GM12878 (cell line): ENCODE results near the gene KCNK1. TPM values are rescaled to one million over a fixed set of nuclear protein-coding genes. Genes with fewer than 3 reads are reported as not detected.

Experiments
- BHLHE40 ChIP-seq, 2 experiments: fragments of 450-650 bp in 1 of 2; IDR thresholded peaks; 2 replicates each; pipeline ENCODE4 v1.6.1; 2011 to 2017; ENCODE audit warnings: low read depth in 2 of 2, borderline replicate concordance in 1 of 2, improper control_type of control experiment in 1 of 2, low read length in 1 of 2, mild to moderate bottlenecking in 1 of 2
- CEBPB ChIP-seq, 2 experiments: fragments of 150-350 bp in 1 of 2; IDR thresholded peaks; 2 replicates each; pipeline ENCODE4 v1.6.1; 2012 to 2014; ENCODE audit warnings: low read depth in 2 of 2, low read length in 2 of 2, borderline replicate concordance in 1 of 2, inconsistent platforms in 1 of 2
- CREM ChIP-seq: IDR thresholded peaks from 2 replicates; pipeline ENCODE4 v1.6.1; 2014; ENCODE audit warnings: antibody characterized with exemption, low read depth
- E2F4 ChIP-seq: IDR thresholded peaks from 2 replicates; pipeline ENCODE4 v1.6.1; 2012; ENCODE audit warnings: low read depth, low read length, improper control_type of control experiment
- ETV6 ChIP-seq, 2 experiments: fragments of 450-650 bp in 1 of 2; IDR thresholded peaks in 1 of 2; conservative IDR thresholded peaks in 1 of 2; 2 replicates each; pipeline ENCODE4 v1.6.1; 2014; ENCODE audit warnings: antibody characterized with exemption in 1 of 2, borderline replicate concordance in 1 of 2, low read depth in 1 of 2, mild to moderate bottlenecking in 1 of 2, moderate library complexity in 1 of 2
- FOXK2 ChIP-seq: fragments of 450-650 bp; IDR thresholded peaks from 2 replicates; pipeline ENCODE4 v1.6.1; 2017; ENCODE audit warnings: mild to moderate bottlenecking, moderate library complexity
- IKZF2 ChIP-seq, 2 experiments: fragments of 450-650 bp; IDR thresholded peaks; 2 replicates each; pipeline ENCODE4 v1.6.1; 2017; ENCODE audit warnings: mild to moderate bottlenecking in 2 of 2, moderate library complexity in 2 of 2
- MLLT1 ChIP-seq: fragments of 450-650 bp; IDR thresholded peaks from 2 replicates; pipeline ENCODE4 v1.6.1; 2016; ENCODE audit warnings: mild to moderate bottlenecking
- MTA2 ChIP-seq: fragments of 450-650 bp; IDR thresholded peaks from 2 replicates; pipeline ENCODE4 v1.6.1; 2016; ENCODE audit warnings: low read depth, mild to moderate bottlenecking, moderate library complexity
- NBN ChIP-seq: fragments of 450-650 bp; IDR thresholded peaks from 2 replicates; pipeline ENCODE4 v1.6.1; 2016
- NR2F1 ChIP-seq: fragments of 450-650 bp; conservative IDR thresholded peaks from 2 replicates; pipeline ENCODE4 v1.6.1; 2017; ENCODE audit warnings: mild to moderate bottlenecking
- PKNOX1 ChIP-seq: fragments of 450-650 bp; IDR thresholded peaks from 2 replicates; pipeline ENCODE4 v1.6.1; 2016; ENCODE audit warnings: mild to moderate bottlenecking
- POLR2AphosphoS2 ChIP-seq: IDR thresholded peaks from 2 replicates; pipeline ENCODE4 v1.6.1; 2011; ENCODE audit warnings: low read depth, mild to moderate bottlenecking, low read length, improper control_type of control experiment, moderate library complexity
- RB1 ChIP-seq: fragments of 450-650 bp; formaldehyde crosslinking; IDR thresholded peaks from 2 replicates; pipeline ENCODE4 v1.6.1; 2017; ENCODE audit warnings: mild to moderate bottlenecking, borderline replicate concordance
- SMC3 ChIP-seq: IDR thresholded peaks from 2 replicates; pipeline ENCODE4 v1.6.1; 2011; ENCODE audit warnings: low read length, improper control_type of control experiment, borderline replicate concordance
- TBL1XR1 ChIP-seq: IDR thresholded peaks from 2 replicates; pipeline ENCODE4 v1.6.1; 2012; ENCODE audit warnings: low read depth, low read length, improper control_type of control experiment
- ZBTB33 ChIP-seq: fragments of 450-650 bp; IDR thresholded peaks from 2 replicates; pipeline ENCODE4 v1.6.1; 2017; ENCODE audit warnings: mild to moderate bottlenecking
- ZNF687 ChIP-seq: fragments of 450-650 bp; IDR thresholded peaks from 2 replicates; pipeline ENCODE4 v1.6.1; 2017; ENCODE audit warnings: mild to moderate bottlenecking, moderate library complexity
- polyA plus RNA-seq, 11 experiments: library from polyadenylated mRNA; depleted of rRNA in 4 of 11; unstranded in 6 of 11; stranded (reverse) in 5 of 11; fragments of >200 nt; fragmentation: Nextera tagmentation in 4 of 11; fragmentation: Illumina TruSeq in 1 of 11; extraction: Ambion mirVana in 4 of 11; extraction: Trizol in 1 of 11; gene quantifications; 1 replicate in 1 of 11; 2 replicates in 10 of 11; pipeline versions ENCODE4 v1.2.1 to v1.2.3, GENCODE V29; 2011 to 2016; ENCODE audit warnings: inconsistent platforms in 2 of 11, missing spikeins in 2 of 11, low read depth in 1 of 11
- total RNA-seq, 4 experiments: library from RNA; depleted of rRNA in 3 of 4; stranded (reverse); fragments of >200 nt in 3 of 4; fragmentation: Illumina TruSeq in 1 of 4; extraction: Trizol in 1 of 4; gene quantifications; 2 replicates each; pipeline versions ENCODE4 v1.2.1 to v1.2.3, GENCODE V29; 2013 to 2021

Gene KCNK1
- total and polyA plus RNA-seq, 10 of the 15 experiments (the other 5 are each of a cell fraction or from before 2014, with no cell fraction given), result 9.4 to 27.6 (median 15.1) TPM

GRCh38 chr1:233613252-233614172, at the start of gene KCNK1 (continued):
- TF ChIP-seq E2F4 (no peak), BHLHE40 (IDR thresholded peaks at IDR 0.05; ENCODE audit: borderline replicate concordance in 1 of 2, low read depth in 2 of 2, low read length in 1 of 2) (peak in 1 of 2 experiments; percentile 15; a peak in 1 of 4 replicates), SMC3 (no peak), ETV6 (conservative IDR thresholded peaks at IDR 0.05 in 1 of 2, IDR thresholded peaks at IDR 0.05 in 1 of 2; ENCODE audit: borderline replicate concordance in 1 of 2, low read depth in 1 of 2) (no peak), MTA2 (peak; percentile 42; the same call in 1 of the 2 replicates), NBN (peak; percentile 72), POLR2AphosphoS2 (no peak), CREM (peak; percentile 24; the same call in 1 of the 2 replicates), CEBPB (IDR thresholded peaks at IDR 0.05; ENCODE audit: borderline replicate concordance in 1 of 2, low read depth in 2 of 2, low read length in 2 of 2) (peak in 1 of 2 experiments; percentile 76; a peak in 2 of 4 replicates), ZNF687 (peak; percentile 69; the same call in 1 of the 2 replicates), TBL1XR1 (no peak), MLLT1 (peak; percentile 93), FOXK2 (no peak), IKZF2 (IDR thresholded peaks at IDR 0.05) (peak; percentile 30 to 55; a peak in 3 of 4 replicates), NR2F1 (0 out of 2 replicates have a peak, but pooled peaks have one; percentile 6), ZBTB33 (peak; percentile 76; the same call in 1 of the 2 replicates), PKNOX1 (peak; percentile 25; the same call in 1 of the 2 replicates), RB1 (peak; percentile 41; the same call in 1 of the 2 replicates)
